IPS-11a (cell line): ENCODE data around the gene CHN2.

Experiments
- H3K4me3 ChIP-seq: one replicate; pipeline ENCODE4 v1.5.1; 2013; ENCODE audit warnings: low read depth, low read length, control low read depth

CHN2 gene

DNA sequence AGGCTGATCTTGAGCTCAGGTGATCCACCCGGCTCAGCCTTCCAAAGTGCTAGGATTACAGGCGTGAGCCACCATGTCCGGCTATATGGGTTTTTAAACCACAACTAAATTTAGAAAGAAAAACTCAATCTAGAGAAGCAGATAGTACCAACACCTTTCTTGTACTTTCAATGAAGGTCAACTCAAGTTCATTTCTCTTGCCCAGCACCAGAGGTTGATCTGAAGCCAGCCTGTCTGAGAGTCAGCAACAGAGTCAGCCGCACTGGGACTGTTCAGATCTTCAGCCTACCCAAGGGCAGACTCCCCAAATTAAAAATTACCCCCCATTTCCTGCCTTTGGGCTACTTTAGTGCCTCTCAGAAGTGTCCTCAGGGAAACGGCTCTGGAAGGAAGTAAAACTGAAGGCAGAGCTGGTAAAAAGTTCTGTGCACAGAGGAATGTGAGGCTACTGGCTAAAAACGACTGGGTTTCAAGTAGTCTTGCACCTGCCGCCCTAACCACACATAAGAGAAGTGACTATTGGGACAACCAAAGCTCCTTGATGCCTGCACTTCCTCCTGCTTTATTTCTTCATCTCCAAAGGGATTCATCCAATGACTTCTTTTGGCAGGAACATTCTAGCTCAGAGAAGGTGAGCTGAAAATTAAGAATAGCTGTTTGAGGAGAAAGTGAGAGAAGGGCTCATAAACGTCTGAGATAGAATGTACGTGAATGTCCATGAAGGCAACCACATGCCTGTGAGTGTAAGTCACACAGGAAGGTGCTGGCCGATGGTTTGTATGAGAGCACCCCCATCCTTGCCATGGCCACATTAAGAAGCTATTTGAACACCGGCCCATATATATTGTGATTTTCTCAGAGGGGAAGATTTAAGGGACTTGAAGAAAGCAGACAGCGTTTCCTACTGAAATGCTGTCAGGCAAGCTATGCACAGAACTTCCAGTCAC, 226.7 kb downstream of the CHN2 start:
- H3K4me3 ChIP-seq, result no peak overlapping the region

DNA sequence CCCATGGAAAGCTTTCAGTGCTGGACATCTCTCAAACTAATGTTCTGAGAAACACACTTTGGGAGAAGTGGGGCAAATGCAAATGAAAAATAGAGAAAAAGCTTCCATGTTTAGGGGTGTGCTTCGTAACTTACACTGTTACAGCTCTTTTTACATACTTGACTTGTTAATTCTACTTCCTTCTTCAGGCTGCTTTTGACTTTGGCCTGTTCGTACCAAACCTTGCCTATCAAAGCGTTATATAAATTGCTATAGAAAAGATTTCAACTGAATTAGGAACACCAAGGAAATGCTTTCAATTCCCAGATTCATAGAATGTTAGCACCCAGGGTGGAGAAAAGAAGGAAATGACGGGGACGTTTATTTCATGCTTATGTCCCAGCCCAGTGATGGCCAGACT, 228.3 kb downstream of the CHN2 start:
- H3K4me3 ChIP-seq, result no peak overlapping the region

DNA sequence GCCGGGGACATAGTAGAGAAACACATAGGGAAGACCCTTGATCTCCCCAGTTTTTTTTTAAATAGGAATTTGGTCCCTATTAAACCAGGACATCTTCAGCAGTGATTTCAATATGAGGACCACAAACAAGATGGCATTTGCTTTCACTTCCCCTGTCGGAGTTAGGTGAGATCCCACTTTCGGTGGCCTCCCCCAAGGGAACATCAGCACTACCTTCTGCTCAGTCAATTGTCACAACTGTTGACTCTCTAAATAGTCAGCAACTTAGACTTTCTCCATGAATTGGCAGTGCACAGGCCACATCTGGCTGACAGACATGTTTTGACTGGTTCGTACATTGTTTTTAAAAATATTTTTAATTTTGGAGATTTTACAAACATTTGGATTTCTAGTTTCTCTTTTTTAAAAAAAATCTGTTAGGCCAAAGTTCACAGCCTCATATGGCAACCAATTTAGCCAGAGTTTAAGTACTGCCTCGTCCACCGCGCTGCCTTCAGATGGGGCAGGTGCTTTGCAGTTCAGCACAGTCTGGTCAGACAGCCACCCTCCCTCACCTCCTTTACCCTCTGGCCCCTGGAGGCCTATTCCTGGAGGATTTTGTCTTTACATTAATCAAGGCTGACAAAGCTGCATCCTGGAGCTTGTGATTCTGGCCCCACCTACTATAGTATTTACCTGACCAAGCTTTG, 229.9 kb downstream of the CHN2 start:
- H3K4me3 ChIP-seq, result no peak overlapping the region

GRCh38 chr7:29424984-29425309, 230.4 kb downstream of the CHN2 start:
- H3K4me3 ChIP-seq, result no peak overlapping the region

DNA sequence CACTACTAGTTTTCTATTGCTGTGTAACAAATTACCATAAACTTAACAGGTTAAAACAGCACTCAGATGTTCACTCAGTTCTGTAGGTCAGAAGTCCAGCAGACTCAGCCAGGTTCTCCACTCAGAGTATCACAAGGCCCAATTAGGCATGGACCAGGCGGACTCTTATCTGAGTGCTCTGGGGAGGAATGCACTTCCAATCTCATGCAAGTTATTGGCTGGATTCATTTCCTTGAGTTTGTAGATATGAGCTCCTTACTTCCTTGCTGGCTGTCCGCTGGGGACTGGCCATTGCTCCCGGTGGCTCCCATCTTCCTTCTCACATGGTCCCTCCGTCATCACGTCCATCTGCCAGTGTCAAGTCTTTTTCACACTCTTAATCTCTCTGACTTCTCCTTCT, 232.0 kb downstream of the CHN2 start:
- H3K4me3 ChIP-seq, result no peak overlapping the region

DNA sequence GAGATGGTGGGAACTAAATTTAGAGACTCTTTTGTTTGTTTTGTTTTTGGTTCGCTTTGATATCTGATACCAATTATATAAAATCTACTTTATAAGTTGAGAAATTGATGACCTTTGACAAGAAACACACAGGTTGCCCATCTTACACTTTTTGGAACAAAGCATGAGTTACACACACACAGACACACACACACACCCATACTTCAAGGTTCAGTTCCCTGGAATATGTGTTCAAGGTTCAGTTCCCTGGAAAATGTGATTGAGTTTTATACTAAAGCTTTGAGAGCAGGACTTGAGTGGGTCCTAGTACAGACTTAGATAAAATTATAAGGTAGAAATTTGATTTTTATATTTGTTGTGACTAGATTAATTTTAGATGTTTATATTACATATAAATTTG, 234.8 kb downstream of the CHN2 start:
- H3K4me3 ChIP-seq, result no peak overlapping the region

GRCh38 chr7:29430279-29430949, 235.8 kb downstream of the CHN2 start:
- H3K4me3 ChIP-seq, result no peak overlapping the region

DNA sequence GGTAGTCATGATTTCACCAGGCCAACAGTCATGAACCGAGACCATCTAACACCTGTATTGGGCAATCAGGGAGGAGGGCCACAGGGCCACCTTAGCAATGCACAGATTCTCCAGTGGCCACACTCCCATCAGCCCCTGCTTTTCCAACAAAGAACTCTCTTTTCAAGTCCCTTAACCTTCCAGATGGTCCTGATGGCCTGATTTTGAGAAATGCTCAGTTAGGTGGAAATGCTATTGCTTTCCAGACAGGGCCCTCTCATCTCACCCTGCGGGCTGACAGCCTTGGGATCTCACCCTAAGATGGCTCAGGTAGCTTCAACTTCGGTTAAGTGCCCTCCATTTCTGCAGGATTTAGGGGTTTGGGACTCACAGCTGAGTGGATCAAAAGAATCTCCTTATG, 237.1 kb downstream of the CHN2 start:
- no peak overlapping the region for H3K4me3 ChIP-seq

DNA sequence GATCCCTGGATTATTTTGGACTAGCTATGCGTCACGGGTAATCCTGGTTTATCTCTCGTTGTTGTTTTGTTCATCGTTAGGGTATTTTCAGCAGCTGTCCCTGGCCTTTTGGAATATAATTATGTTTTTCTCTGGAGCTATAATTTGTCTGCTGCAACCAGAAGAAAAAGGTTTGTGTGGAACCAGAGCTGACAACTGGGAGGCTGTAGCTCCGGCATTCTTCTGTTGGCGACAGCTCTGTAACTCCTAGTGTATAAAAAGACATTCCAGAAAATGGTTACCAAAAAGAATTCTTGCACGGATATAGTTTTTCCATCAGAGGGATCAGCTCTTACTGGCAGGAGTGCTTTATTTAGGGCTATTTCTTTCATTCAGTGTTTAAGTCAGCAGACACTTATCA, 238.1 kb downstream of the CHN2 start:
- H3K4me3 ChIP-seq, result no peak overlapping the region

- no peak overlapping the region for H3K4me3 ChIP-seq
Observed at GRCh38 chr7:29434380-29434768, 239.8 kb downstream of the CHN2 start.

GRCh38 chr7:29435167-29435566, 240.6 kb downstream of the CHN2 start:
- no peak overlapping the region for H3K4me3 ChIP-seq

DNA sequence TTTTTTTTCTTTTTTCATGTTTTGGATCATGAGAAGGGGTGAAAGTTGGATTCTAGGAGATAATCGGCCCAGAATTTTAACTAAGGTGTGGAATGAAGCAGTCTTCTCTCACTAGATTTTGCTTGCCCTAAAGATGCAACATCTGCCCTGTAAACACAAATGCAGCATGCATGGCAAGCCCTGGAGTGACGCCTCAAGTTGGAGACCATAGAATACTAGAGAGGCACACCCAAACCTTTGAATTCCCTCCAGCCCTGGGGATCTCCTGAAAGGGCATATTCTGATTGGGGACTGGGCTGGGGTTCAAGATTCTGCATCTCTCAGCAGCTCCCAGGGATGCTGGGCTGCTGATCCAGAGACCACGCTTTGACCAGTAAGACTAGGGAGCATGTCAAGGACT, 241.3 kb downstream of the CHN2 start:
- no peak overlapping the region for H3K4me3 ChIP-seq

GRCh38 chr7:29442146-29442545, 247.6 kb downstream of the CHN2 start:
- no peak overlapping the region for H3K4me3 ChIP-seq

- H3K4me3 ChIP-seq, result no peak overlapping the region
Observed at GRCh38 chr7:29443552-29443951, 249.0 kb downstream of the CHN2 start.

DNA sequence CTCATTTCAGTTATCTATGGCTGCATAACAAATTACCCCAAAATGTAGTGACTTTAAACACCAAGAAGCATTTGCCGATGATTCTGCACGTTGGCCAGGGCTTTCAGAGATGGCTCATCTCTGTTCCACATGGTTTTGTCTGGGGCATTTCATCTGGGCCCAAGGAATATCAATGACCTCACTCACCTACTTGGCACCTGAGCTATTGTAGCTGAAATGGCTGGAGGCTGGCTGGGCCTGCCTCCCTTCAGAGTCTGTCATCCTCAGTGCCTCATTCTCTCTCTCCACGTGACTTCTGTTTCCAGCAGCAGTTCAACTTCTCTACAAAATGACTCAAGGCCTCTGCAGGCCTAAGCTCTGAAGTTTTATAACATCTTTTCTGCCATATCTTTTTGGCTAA, 249.7 kb downstream of the CHN2 start:
- H3K4me3 ChIP-seq, result no peak overlapping the region

GRCh38 chr7:29445736-29446135, 251.2 kb downstream of the CHN2 start:
- no peak overlapping the region for H3K4me3 ChIP-seq

DNA sequence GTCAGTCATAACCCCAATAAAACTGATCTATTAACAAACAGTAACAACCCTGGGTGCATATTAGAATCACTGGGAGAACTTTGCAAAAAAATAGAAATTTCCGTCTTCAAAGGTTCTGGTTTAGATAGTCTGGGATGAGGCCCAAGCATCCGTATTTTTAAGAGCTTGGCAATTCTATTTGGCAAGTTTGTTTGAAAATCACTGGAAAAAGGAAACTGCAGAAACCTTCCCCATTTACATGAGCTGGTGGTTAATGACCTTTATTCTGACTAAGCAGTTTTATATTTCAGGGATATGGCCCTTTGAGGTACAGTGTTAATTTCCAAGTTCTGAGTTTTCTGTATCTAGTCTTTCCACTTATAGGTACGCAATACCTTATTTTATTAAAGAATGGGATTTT, 253.3 kb downstream of the CHN2 start:
- H3K4me3 ChIP-seq, result no peak overlapping the region

DNA sequence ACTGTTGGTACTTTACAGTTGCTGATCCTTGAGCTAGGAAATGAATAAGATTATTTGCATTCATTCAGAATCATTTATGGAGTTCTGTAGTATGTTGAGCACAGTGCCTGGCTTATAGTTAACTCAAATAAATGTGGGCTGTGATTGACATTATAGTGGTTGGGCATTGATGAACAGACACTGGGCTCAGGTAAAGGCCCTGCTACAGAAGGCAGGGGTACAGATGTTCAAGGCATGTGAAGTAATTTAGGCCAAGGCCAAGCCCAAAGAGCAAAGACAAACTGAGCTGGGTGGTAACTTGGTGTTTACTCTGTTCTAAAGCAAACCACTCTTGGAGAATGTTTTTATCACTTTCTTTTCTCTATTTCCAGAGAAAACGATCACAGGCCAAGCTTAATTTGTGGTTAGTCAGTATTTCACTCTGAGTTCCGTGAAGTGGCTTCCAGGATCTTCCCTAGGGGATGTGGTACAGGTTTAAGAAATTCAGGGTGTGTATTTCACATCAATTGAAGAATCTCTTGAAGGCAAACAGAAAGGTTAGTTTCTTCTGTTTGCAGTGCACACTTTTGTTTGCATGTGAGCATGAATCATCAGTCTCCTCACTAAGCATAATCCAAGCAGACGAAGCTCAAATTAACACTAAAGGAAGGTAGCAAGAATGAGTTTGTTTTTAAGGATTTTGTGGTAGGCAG, 255.1 kb downstream of the CHN2 start:
- no peak overlapping the region for H3K4me3 ChIP-seq

DNA sequence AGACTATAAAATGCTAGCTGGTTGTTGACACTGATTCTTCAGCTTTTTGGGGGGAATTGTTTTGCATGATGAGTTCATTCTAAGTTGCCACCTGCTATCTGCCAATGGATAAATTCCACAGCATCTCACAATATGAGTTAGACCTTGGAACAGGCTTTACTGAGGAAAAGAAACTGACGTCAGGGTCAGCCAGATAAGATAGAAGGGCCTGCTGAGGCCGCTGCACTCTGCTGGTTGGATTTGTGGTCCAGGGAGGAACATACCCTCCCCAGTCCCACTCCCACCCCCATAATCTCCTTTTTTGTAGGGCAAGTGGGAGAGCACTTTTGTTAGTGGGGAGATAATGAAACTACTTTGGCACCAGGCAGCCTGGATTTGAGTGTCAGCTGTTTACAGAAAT, 258.4 kb downstream of the CHN2 start:
- no peak overlapping the region for H3K4me3 ChIP-seq

GRCh38 chr7:29454464-29454863, 259.9 kb downstream of the CHN2 start:
- no peak overlapping the region for H3K4me3 ChIP-seq

DNA sequence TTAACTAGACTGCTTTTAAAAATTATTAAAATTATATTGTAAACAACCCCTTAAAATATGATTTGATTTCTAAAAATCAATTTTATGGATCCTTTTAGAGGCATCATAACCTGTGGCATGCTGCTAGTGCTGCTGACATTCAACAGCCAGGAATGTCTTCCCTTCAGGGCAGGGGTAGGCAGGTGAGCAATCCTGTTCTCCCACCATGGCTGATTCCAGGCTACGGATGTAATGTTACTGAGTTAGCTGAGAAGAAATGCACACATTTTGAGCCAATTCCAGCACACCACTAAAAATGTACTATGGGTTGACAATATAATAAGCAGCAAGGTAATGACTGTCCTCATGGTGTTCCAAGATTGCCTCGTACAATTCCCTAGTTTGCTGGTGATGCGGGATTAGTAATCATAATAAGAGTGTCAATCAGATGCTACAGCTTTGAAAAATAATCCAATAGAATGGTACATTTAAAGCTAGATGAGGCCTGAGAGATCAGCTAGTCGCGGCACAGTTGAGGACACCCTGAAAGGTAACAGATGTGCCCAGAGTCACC, 260.4 kb downstream of the CHN2 start:
- no peak overlapping the region for H3K4me3 ChIP-seq
